HepG2 (cell line): ENCODE data around the gene TSKU. TPM values are rescaled to one million over a fixed set of nuclear protein-coding genes. Genes with fewer than 3 reads are reported as not detected.
A peak's percentile ranks its signal among the peaks of the same experiment; 100 is the strongest.

ENCODE experiments used
- ATRX ChIP-seq: sonication (generic); formaldehyde crosslinking; IDR thresholded peaks from 2 replicates; pipeline ENCODE4 v1.4.0; 2020; ENCODE audit warnings: missing genetic modification reagents, borderline replicate concordance
- PAF1 ChIP-seq: IDR thresholded peaks from 2 replicates; pipeline ENCODE4 v1.6.1; 2016; ENCODE audit warnings: missing genetic modification reagents, missing compliant biosample characterization
- PATZ1 ChIP-seq: sonication (generic); formaldehyde crosslinking; IDR thresholded peaks from 2 replicates; pipeline ENCODE4 v1.4.0; 2020; ENCODE audit warnings: missing genetic modification reagents
- SIX1 ChIP-seq: sonication (generic); formaldehyde crosslinking; IDR thresholded peaks from 2 replicates; pipeline ENCODE4 v1.4.0; 2020; ENCODE audit warnings: missing genetic modification reagents, borderline replicate concordance
- SNAI1 ChIP-seq: sonication (generic); formaldehyde crosslinking; IDR thresholded peaks from 2 replicates; pipeline ENCODE4 v1.5.0; 2020; ENCODE audit warnings: mild to moderate bottlenecking, missing genetic modification reagents, borderline replicate concordance
- ZHX2 ChIP-seq, 2 experiments: sonication (generic) in 1 of 2; formaldehyde crosslinking in 1 of 2; IDR thresholded peaks; 2 replicates each; pipeline versions ENCODE4 v1.6.1 to v1.9.0; 2014 to 2022; ENCODE audit warnings: antibody characterized with exemption in 1 of 2, borderline replicate concordance in 1 of 2, inconsistent platforms in 1 of 2, low read depth in 1 of 2, missing genetic modification reagents in 1 of 2
- ZNF275 ChIP-seq: sonication (generic); formaldehyde crosslinking; IDR thresholded peaks from 2 replicates; pipeline ENCODE4 v1.8.0; 2022; ENCODE audit warnings: missing genetic modification reagents, mild to moderate bottlenecking, inconsistent platforms, borderline replicate concordance
- ZNF572 ChIP-seq: sonication (generic); formaldehyde crosslinking; IDR thresholded peaks from 2 replicates; pipeline ENCODE4 v1.5.1; 2020; ENCODE audit warnings: mild to moderate bottlenecking, missing genetic modification reagents
- ZNF615 ChIP-seq: sonication (generic); formaldehyde crosslinking; IDR thresholded peaks from 2 replicates; pipeline ENCODE4 v1.5.0; 2020; ENCODE audit warnings: mild to moderate bottlenecking, missing genetic modification reagents, borderline replicate concordance
- polyA plus RNA-seq, 8 experiments: library from polyadenylated mRNA; depleted of rRNA in 3 of 8; stranded (reverse) in 7 of 8; unstranded in 1 of 8; fragments of >200 nt; fragmentation: Illumina TruSeq in 4 of 8; extraction: Trizol in 4 of 8; gene quantifications; 2 replicates each; pipeline versions ENCODE4 v1.2.1 to v1.2.3, GENCODE V29; 2011 to 2016; ENCODE audit warnings: low read depth in 4 of 8, missing spikeins in 1 of 8, mixed read lengths in 1 of 8; ENCODE audit not compliant: insufficient read depth in 1 of 8
- total RNA-seq, 5 experiments: library from RNA; depleted of rRNA; stranded (reverse); fragments of >200 nt; fragmentation: Illumina TruSeq; extraction: Trizol; gene quantifications; 2 replicates each; pipeline ENCODE4 v1.2.3, GENCODE V29; 2016; ENCODE audit warnings: low read depth in 1 of 5
- TF ChIP-seq, protein P1 (sequence below): sonication (generic); formaldehyde crosslinking; IDR thresholded peaks from 2 replicates; pipeline ENCODE4 v1.9.0; 2021; ENCODE audit warnings: missing genetic modification reagents, borderline replicate concordance
- TF ChIP-seq, protein P2 (sequence below): sonication (generic); formaldehyde crosslinking; IDR thresholded peaks from 2 replicates; pipeline ENCODE4 v1.8.1; 2022; ENCODE audit warnings: low read depth, mild to moderate bottlenecking, missing genetic modification reagents

Gene TSKU
- total and polyA plus RNA-seq, 2 of the 13 experiments (the other 11 are each of a cell fraction or from before 2014, with no cell fraction given): 20.3 to 21.4 TPM

DNA sequence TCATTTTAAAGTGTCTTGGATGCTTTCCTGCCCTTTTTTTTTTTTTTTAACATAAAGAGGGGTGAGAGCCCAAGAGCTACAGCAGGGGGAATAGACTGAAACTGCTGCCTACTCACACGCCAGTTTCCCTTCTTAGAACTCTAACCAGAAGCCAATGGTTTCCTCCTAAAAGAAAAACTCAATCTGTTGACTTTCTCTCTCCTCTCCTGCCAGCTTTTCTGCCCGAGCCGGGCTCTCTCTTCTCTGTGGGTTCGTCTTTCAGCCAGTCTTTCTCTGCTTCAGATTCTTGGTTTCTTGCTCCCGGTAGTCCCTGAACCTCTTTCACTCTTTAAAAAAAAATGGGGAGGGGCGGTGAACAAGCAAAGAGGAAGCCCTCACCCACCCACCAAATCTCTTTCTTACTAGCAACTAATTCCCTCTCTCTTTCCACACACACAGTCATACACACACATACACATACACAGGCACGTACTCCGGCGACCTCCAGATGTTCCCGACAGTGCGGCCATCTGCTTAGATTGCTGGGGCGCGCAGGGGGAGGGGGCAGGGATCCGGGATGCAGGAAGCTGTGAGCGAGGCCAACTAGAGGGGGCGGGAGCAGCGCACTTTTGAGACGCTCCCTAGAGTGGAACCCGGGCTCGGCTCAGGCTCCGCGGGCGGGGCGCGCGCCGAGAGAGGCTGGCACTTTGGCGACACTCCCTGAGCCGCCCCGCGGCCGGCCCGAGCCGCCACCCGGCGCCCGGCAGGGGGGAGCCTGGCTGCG is 444 bp upstream of the TSKU start (continued):
- no peak for TF ChIP-seq ZHX2 (IDR thresholded peaks at IDR 0.05; ENCODE audit: low read depth)
- TF ChIP-seq ZHX2 (CRISPR knock-in tag; IDR thresholded peaks at IDR 0.05; ENCODE audit: borderline replicate concordance): no peak
- TF ChIP-seq ZNF275 (CRISPR knock-in tag): no peak
- TF ChIP-seq ZNF572: no peak
- TF ChIP-seq, protein P1, sequence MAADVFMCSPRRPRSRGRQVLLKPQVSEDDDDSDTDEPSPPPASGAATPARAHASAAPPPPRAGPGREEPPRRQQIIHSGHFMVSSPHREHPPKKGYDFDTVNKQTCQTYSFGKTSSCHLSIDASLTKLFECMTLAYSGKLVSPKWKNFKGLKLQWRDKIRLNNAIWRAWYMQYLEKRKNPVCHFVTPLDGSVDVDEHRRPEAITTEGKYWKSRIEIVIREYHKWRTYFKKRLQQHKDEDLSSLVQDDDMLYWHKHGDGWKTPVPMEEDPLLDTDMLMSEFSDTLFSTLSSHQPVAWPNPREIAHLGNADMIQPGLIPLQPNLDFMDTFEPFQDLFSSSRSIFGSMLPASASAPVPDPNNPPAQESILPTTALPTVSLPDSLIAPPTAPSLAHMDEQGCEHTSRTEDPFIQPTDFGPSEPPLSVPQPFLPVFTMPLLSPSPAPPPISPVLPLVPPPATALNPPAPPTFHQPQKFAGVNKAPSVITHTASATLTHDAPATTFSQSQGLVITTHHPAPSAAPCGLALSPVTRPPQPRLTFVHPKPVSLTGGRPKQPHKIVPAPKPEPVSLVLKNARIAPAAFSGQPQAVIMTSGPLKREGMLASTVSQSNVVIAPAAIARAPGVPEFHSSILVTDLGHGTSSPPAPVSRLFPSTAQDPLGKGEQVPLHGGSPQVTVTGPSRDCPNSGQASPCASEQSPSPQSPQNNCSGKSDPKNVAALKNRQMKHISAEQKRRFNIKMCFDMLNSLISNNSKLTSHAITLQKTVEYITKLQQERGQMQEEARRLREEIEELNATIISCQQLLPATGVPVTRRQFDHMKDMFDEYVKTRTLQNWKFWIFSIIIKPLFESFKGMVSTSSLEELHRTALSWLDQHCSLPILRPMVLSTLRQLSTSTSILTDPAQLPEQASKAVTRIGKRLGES (CRISPR knock-in tag): no peak
- TF ChIP-seq SIX1 (CRISPR knock-in tag): no peak
- TF ChIP-seq SNAI1 (CRISPR knock-in tag): 0 out of 2 replicates have a peak, but pooled peaks have one; percentile 12
- no peak for TF ChIP-seq ATRX (CRISPR knock-in tag)
- TF ChIP-seq, protein P2, sequence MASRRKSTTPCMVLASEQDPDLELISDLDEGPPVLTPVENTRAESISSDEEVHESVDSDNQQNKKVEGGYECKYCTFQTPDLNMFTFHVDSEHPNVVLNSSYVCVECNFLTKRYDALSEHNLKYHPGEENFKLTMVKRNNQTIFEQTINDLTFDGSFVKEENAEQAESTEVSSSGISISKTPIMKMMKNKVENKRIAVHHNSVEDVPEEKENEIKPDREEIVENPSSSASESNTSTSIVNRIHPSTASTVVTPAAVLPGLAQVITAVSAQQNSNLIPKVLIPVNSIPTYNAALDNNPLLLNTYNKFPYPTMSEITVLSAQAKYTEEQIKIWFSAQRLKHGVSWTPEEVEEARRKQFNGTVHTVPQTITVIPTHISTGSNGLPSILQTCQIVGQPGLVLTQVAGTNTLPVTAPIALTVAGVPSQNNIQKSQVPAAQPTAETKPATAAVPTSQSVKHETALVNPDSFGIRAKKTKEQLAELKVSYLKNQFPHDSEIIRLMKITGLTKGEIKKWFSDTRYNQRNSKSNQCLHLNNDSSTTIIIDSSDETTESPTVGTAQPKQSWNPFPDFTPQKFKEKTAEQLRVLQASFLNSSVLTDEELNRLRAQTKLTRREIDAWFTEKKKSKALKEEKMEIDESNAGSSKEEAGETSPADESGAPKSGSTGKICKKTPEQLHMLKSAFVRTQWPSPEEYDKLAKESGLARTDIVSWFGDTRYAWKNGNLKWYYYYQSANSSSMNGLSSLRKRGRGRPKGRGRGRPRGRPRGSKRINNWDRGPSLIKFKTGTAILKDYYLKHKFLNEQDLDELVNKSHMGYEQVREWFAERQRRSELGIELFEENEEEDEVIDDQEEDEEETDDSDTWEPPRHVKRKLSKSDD (CRISPR knock-in tag): no peak
- peak; percentile 90 for TF ChIP-seq PATZ1
- no peak for TF ChIP-seq ZNF615
- TF ChIP-seq PAF1 (CRISPR knock-in tag): no peak
